HepG2 (cell line): ENCODE measurements around the gene POLR2F. TPM values are rescaled to one million over a fixed set of nuclear protein-coding genes. Genes with fewer than 3 reads are reported as not detected.

Source experiments
- ATAC-seq: fragments of 200-7000 bp; cut with Tn5 transposase; 3 replicates; pipeline ENCODE4 v1.9.1; 2020; ENCODE audit warnings: mild to moderate bottlenecking, moderate library complexity
- BruUV-seq: library from RNA; stranded (reverse); fragments of 400-500 nt; replicated peaks from 2 replicates; lab custom pipeline; 2021; lab: Mats Ljungman, UMichigan
- CTCF ChIA-PET: fragments of 300-600 bp; formaldehyde crosslinking; extraction: SDS; loops from one replicate; lab custom pipeline; 2021; ENCODE audit warnings: low total read pairs, inconsistent platforms, low intra/inter-chr PET ratio; lab: Yijun Ruan, JAX
- POLR2A ChIA-PET: fragments of 350-600 bp; sonication (Branson Sonifier 250); formaldehyde crosslinking; loops from one replicate; lab custom pipeline; 2020; ENCODE audit warnings: antibody characterized with exemption, inconsistent platforms; lab: Yijun Ruan, JAX
- DNase-seq: peaks from one replicate; pipeline ENCODE4 v3.0.0-alpha.2; 2015; ENCODE audit warnings: low spot score
- FAIRE-seq: peaks from 3 replicates; lab custom pipeline; 2011; peaks lifted over from hg19 to GRCh38; lab: Jason Lieb, UNC
- H2AFZ ChIP-seq: one replicate; pipeline ENCODE4 v1.6.1; 2011; ENCODE audit warnings: low read length, inconsistent platforms
- H3K27ac ChIP-seq: fragments of 300-600 bp; 3 replicates; pipeline ENCODE4 v1.8.0; 2011; ENCODE audit warnings: mixed run types, mild to moderate bottlenecking, mixed read lengths, low read length, inconsistent platforms; ENCODE audit not compliant: insufficient read depth; ENCODE audit errors: extremely low read length
- H3K27me3 ChIP-seq, 2 experiments: fragments of 200-600 bp in 1 of 2; 2 replicates in 1 of 2; 3 replicates in 1 of 2; pipeline versions ENCODE4 v1.6.0 to v1.8.0; 2011; ENCODE audit warnings: low read length in 2 of 2, mild to moderate bottlenecking in 2 of 2, moderate library complexity in 2 of 2, inconsistent platforms in 1 of 2; ENCODE audit not compliant: insufficient read depth in 2 of 2, control insufficient read depth in 1 of 2
- H3K36me3 ChIP-seq, 2 experiments: fragments of 200-600 bp in 1 of 2; replicated peaks in 1 of 2; 2 replicates in 1 of 2; 3 replicates in 1 of 2; pipeline versions ENCODE4 v1.5.1 to v1.8.0; 2011; ENCODE audit warnings: low read length in 2 of 2, inconsistent platforms in 1 of 2; ENCODE audit not compliant: insufficient read depth in 2 of 2, control insufficient read depth in 1 of 2
- H3K4me1 ChIP-seq: 2 replicates; pipeline ENCODE4 v1.5.1; 2012; ENCODE audit warnings: low read length, inconsistent platforms; ENCODE audit not compliant: insufficient read depth
- H3K4me2 ChIP-seq: 2 replicates; pipeline ENCODE4 v1.6.0; 2011; ENCODE audit warnings: low read depth, low read length, inconsistent platforms
- H3K4me3 ChIP-seq, 3 experiments: fragments of 200-600 bp in 1 of 3; sonication (generic), shearing (Covaris generic) in 1 of 3; replicated peaks in 1 of 3; 2 replicates each; pipeline ENCODE4 v1.5.1; 2011 to 2016; ENCODE audit warnings: low read length in 3 of 3, inconsistent platforms in 2 of 3, low read depth in 2 of 3, mild to moderate bottlenecking in 2 of 3, control low read depth in 1 of 3, mixed read lengths in 1 of 3; ENCODE audit not compliant: insufficient read depth in 1 of 3
- H3K79me2 ChIP-seq: one replicate; pipeline ENCODE4 v1.6.1; 2011; ENCODE audit warnings: low read length, inconsistent platforms; ENCODE audit not compliant: insufficient read depth
- H3K9ac ChIP-seq: 2 replicates; pipeline ENCODE4 v1.6.0; 2011; ENCODE audit warnings: mild to moderate bottlenecking, low read depth, low read length, inconsistent platforms; ENCODE audit not compliant: insufficient read depth
- H3K9me3 ChIP-seq: 2 replicates; pipeline ENCODE4 v1.5.1; 2012; ENCODE audit warnings: mild to moderate bottlenecking, low read length
- H4K20me1 ChIP-seq: 2 replicates; pipeline ENCODE4 v1.6.0; 2011; ENCODE audit warnings: inconsistent platforms, mild to moderate bottlenecking, low read length, moderate library complexity; ENCODE audit not compliant: insufficient read depth
- ARID2 ChIP-seq: sonication (generic); formaldehyde crosslinking; IDR thresholded peaks from 2 replicates; pipeline ENCODE4 v1.8.1; 2022; ENCODE audit warnings: mild to moderate bottlenecking, missing genetic modification reagents, borderline replicate concordance
- ATRX ChIP-seq: sonication (generic); formaldehyde crosslinking; IDR thresholded peaks from 2 replicates; pipeline ENCODE4 v1.4.0; 2020; ENCODE audit warnings: missing genetic modification reagents, borderline replicate concordance
- HNRNPK ChIP-seq: fragments of 200-400 bp; formaldehyde crosslinking; IDR thresholded peaks from 2 replicates; pipeline ENCODE4 v1.6.1; 2018; ENCODE audit warnings: low read length, low read depth, moderate library complexity, mild to moderate bottlenecking; ENCODE audit not compliant: poor library complexity, severe bottlenecking
- ZBTB7A ChIP-seq: sonication (generic); formaldehyde crosslinking; IDR thresholded peaks from 2 replicates; pipeline ENCODE4 v1.8.0; 2022; ENCODE audit warnings: mild to moderate bottlenecking, missing genetic modification reagents
- ZC3H13 ChIP-seq: sonication (generic); formaldehyde crosslinking; IDR thresholded peaks from 2 replicates; pipeline ENCODE4 v1.8.1; 2023; ENCODE audit warnings: mild to moderate bottlenecking, missing genetic modification reagents, moderate library complexity
- ZNF737 ChIP-seq: sonication (generic); formaldehyde crosslinking; IDR thresholded peaks from 2 replicates; pipeline ENCODE4 v1.5.0; 2020; ENCODE audit warnings: missing genetic modification reagents, mild to moderate bottlenecking, borderline replicate concordance
- WGBS: methylation state at CpG from one replicate; pipeline ENCODE4 v1.1.6; 2017; ENCODE audit warnings: low lambda C conversion rate; 5-methylcytosine and 5-hydroxymethylcytosine counted together
- in situ Hi-C: cut with HindIII; loops from 2 replicates; pipeline ENCODE4 v1.10.0; 2017; ENCODE audit warnings: low pct_unique_long_range_greater_than_20kb; ENCODE audit not compliant: extremely low pct_ligation_motif_present
- intact Hi-C: fragments of 100-400 bp; cut with micrococcal nuclease; formaldehyde crosslinking; loops from one replicate; pipeline ENCODE4 v1.10.0; 2022; ENCODE audit not compliant: unreplicated experiment
- polyA plus RNA-seq, 8 experiments: library from polyadenylated mRNA; depleted of rRNA in 3 of 8; stranded (reverse) in 7 of 8; unstranded in 1 of 8; fragments of >200 nt; fragmentation: Illumina TruSeq in 4 of 8; extraction: Trizol in 4 of 8; gene quantifications; 2 replicates each; pipeline versions ENCODE4 v1.2.1 to v1.2.3, GENCODE V29; 2011 to 2016; ENCODE audit warnings: low read depth in 4 of 8, missing spikeins in 1 of 8, mixed read lengths in 1 of 8; ENCODE audit not compliant: insufficient read depth in 1 of 8
- total RNA-seq, 5 experiments: library from RNA; depleted of rRNA; stranded (reverse); fragments of >200 nt; fragmentation: Illumina TruSeq; extraction: Trizol; gene quantifications; 2 replicates each; pipeline ENCODE4 v1.2.3, GENCODE V29; 2016; ENCODE audit warnings: low read depth in 1 of 5
- TF ChIP-seq, protein P1 (sequence below): sonication (generic); formaldehyde crosslinking; IDR thresholded peaks from 2 replicates; pipeline ENCODE4; 2020; ENCODE audit warnings: missing genetic modification reagents, mild to moderate bottlenecking, borderline replicate concordance
- TF ChIP-seq, protein P2 (sequence below): sonication (generic); formaldehyde crosslinking; IDR thresholded peaks from 2 replicates; pipeline ENCODE4 v1.4.0; 2020; ENCODE audit warnings: missing genetic modification reagents, borderline replicate concordance
- TF ChIP-seq, protein P3 (sequence below): sonication (generic); formaldehyde crosslinking; IDR thresholded peaks from 2 replicates; pipeline ENCODE4 v1.8.1; 2023; ENCODE audit warnings: missing genetic modification reagents, mild to moderate bottlenecking, borderline replicate concordance

Gene POLR2F
- total and polyA plus RNA-seq, 2 of the 13 experiments (the other 11 are each of a cell fraction or from before 2014, with no cell fraction given), result 135 to 158 TPM

DNA sequence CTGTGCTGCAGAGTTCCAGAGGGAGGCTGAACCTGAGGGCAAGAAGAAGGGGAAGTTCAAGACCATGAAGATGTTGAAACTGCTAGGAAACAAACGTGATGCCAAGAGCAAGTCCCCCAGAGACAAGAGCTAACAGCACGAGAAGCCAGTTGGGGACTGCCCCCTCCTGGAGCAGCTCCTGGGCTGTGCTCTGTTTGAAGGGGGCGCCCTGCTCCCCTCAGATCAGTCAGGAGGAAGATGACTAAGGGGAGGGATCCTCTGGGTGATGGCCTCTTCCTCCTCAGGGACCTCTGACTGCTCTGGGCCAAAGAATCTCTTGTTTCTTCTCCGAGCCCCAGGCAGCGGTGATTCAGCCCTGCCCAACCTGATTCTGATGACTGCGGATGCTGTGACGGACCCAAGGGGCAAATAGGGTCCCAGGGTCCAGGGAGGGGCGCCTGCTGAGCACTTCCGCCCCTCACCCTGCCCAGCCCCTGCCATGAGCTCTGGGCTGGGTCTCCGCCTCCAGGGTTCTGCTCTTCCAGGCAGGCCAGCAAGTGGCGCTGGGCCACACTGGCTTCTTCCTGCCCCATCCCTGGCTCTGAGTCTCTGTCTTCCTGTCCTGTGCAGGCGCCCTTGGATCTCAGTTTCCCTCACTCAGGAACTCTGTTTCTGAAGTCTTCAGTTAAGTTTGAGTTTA, 12.7 kb upstream of the POLR2F start (continued):
- TF ChIP-seq, protein P1, sequence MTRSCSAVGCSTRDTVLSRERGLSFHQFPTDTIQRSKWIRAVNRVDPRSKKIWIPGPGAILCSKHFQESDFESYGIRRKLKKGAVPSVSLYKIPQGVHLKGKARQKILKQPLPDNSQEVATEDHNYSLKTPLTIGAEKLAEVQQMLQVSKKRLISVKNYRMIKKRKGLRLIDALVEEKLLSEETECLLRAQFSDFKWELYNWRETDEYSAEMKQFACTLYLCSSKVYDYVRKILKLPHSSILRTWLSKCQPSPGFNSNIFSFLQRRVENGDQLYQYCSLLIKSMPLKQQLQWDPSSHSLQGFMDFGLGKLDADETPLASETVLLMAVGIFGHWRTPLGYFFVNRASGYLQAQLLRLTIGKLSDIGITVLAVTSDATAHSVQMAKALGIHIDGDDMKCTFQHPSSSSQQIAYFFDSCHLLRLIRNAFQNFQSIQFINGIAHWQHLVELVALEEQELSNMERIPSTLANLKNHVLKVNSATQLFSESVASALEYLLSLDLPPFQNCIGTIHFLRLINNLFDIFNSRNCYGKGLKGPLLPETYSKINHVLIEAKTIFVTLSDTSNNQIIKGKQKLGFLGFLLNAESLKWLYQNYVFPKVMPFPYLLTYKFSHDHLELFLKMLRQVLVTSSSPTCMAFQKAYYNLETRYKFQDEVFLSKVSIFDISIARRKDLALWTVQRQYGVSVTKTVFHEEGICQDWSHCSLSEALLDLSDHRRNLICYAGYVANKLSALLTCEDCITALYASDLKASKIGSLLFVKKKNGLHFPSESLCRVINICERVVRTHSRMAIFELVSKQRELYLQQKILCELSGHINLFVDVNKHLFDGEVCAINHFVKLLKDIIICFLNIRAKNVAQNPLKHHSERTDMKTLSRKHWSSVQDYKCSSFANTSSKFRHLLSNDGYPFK (CRISPR knock-in tag), result no peak
- TF ChIP-seq ARID2 (CRISPR knock-in tag), result no peak
- no peak for TF ChIP-seq ZC3H13 (CRISPR knock-in tag)

DNA sequence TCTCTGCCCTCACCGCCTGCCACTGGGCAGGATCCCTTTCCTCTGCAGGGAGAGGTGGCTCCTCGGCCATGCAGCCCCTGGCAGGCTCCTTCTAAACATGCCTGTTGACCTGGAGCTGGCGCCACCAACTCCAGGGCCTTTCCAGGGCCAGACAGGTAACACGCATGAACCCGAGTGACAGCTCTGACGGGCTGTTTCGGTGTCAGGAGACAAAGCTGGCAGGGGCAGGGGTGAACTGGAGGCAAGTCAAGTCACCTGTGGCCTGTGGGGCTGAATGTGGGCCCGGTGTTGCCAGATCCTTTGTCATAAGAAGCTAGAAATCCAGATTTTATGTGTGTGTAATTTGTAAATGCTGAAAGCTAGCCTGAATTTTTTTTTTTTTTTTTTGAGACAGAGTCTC, 11.4 kb upstream of the POLR2F start:
- FAIRE-seq, result no peak
- WGBS, result 96% methylated on average over 3 of the region's 8 CpGs
- no TSS peak for BruUV-seq
- no peak for ATAC-seq
- no peak for DNase-seq
- peaks cover 5 to 19% of the 10 kb centered on the region in 2 experiments; a peak in 3 of 5 replicates for H3K36me3 ChIP-seq
- no peak overlapping the region for H3K9ac ChIP-seq
- H3K9me3 ChIP-seq, result no peaks in the 10 kb centered on the region
- H3K79me2 ChIP-seq, result no peaks in the 10 kb centered on the region
- H2AFZ ChIP-seq, result no peak overlapping the region
- intact Hi-C loops, result no loop called here
- H3K4me1 ChIP-seq, result peaks cover 5% of the 10 kb centered on the region
- no peak overlapping the region for H3K27ac ChIP-seq
- ChIA-PET POLR2A (no interaction called here), CTCF (no interaction called here)
- H3K4me3 ChIP-seq, result no peak overlapping the region
- in situ Hi-C loops, result no loop called here
- TF ChIP-seq ATRX (CRISPR knock-in tag), result no peak
- TF ChIP-seq, protein P2, sequence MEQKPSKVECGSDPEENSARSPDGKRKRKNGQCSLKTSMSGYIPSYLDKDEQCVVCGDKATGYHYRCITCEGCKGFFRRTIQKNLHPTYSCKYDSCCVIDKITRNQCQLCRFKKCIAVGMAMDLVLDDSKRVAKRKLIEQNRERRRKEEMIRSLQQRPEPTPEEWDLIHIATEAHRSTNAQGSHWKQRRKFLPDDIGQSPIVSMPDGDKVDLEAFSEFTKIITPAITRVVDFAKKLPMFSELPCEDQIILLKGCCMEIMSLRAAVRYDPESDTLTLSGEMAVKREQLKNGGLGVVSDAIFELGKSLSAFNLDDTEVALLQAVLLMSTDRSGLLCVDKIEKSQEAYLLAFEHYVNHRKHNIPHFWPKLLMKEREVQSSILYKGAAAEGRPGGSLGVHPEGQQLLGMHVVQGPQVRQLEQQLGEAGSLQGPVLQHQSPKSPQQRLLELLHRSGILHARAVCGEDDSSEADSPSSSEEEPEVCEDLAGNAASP (CRISPR knock-in tag), result no peak
- TF ChIP-seq HNRNPK, result no peak
- TF ChIP-seq, protein P3, sequence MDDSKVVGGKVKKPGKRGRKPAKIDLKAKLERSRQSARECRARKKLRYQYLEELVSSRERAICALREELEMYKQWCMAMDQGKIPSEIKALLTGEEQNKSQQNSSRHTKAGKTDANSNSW (CRISPR knock-in tag), result no peak
- no peak for TF ChIP-seq ZNF737
- TF ChIP-seq ZBTB7A (CRISPR knock-in tag), result no peak
- H4K20me1 ChIP-seq, result no peaks in the 10 kb centered on the region
- no peaks in the 10 kb centered on the region for H3K27me3 ChIP-seq
- H3K4me2 ChIP-seq, result no peak overlapping the region
